H7 (cell line): ENCODE results near the gene IL11. TPM values are rescaled to one million over a fixed set of nuclear protein-coding genes. Genes with fewer than 3 reads are reported as not detected.
A peak's percentile ranks its signal among the peaks of the same experiment; 100 is the strongest.

Experiments used
- DNase-seq: peaks from one replicate; pipeline ENCODE4 v3.0.0; 2012
- H3K27me3 ChIP-seq: 2 replicates; pipeline ENCODE4 v1.6.0; 2011; ENCODE audit warnings: mild to moderate bottlenecking, low read length; ENCODE audit not compliant: control insufficient read depth, insufficient read depth
- H3K36me3 ChIP-seq: replicated peaks from 2 replicates; pipeline ENCODE4 v1.5.1; 2011; ENCODE audit warnings: low read length; ENCODE audit not compliant: control insufficient read depth, insufficient read depth
- H3K4me3 ChIP-seq: 2 replicates; pipeline ENCODE4 v1.5.1; 2011; ENCODE audit warnings: low read depth, mild to moderate bottlenecking, control low read depth, low read length, moderate library complexity; ENCODE audit not compliant: insufficient read depth
- total RNA-seq: library from RNA; depleted of rRNA; stranded (reverse); fragments of >200 nt; shearing (Covaris generic); gene quantifications from 2 replicates; pipeline ENCODE4 v1.2.3, GENCODE V29; 2014

Gene IL11
- total RNA-seq, 1 experiment from 2014 or later: 0.59 TPM

- H3K4me3 ChIP-seq: no peak overlapping the region
- peak; percentile 43 for DNase-seq
- H3K36me3 ChIP-seq: peaks cover 35% of the 10 kb centered on the region
Measured at GRCh38 chr19:55400281-55401087, 30.2 kb upstream of the IL11 start.

GRCh38 chr19:55398200-55398925 is 28.1 kb upstream of the IL11 start:
- no peak for DNase-seq
- H3K27me3 ChIP-seq: no peaks in the 10 kb centered on the region
- H3K4me3 ChIP-seq: no peak overlapping the region
- H3K36me3 ChIP-seq: peaks cover 22% of the 10 kb centered on the region

More at GRCh38 chr19:55400281-55401087, 30.2 kb upstream of the IL11 start:
- no peaks in the 10 kb centered on the region for H3K27me3 ChIP-seq

DNA sequence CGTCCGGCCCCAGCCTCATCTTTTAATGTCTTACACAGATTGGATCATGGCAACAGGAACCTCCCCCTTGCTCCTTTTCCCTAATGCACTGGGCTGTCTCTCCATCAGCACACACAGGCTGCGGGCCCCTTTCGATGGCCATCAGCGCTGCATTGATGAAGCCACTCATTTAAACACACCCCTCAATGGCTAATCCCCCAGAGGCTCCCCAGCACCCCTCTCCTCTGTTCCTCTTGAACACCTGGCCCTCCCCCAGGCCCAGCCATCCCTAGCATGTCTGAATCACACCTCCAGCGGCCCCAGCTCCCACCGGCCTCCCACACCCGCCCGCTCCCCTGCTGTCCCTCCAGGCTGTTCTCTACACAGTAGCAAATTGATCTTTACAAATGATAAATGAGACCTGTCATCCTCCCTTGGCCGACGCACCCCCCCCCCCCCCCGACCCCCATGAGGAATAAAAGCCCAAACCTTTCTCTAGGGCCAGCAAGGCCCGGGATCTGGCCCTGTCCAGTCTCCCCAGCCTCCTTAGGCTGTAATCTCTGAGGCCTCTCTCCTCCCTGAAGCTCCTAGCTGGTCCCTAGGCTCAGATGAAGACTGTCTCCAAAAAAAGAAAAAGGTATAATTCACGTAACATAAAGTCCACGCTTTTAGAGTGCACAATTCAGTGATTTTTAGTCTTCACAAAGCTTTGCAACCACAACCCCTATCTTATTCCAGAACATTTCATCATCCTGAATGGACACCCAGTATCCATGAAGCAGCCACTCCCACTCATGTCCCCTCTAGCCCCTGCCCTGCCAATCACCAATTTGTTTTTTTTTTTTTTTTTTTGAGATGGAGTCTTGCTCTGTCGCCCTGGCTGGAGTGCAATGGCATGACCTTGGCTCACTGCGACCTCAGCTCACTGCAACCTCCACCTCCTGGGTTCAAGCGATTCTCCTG is 22.8 kb upstream of the IL11 start:
- no peak overlapping the region for H3K4me3 ChIP-seq
- peak; percentile 83 for DNase-seq
- H3K27me3 ChIP-seq: no peaks in the 10 kb centered on the region
- peaks cover 12% of the 10 kb centered on the region for H3K36me3 ChIP-seq

GRCh38 chr19:55391702-55392615 is 21.7 kb upstream of the IL11 start:
- H3K27me3 ChIP-seq: no peaks in the 10 kb centered on the region
- peak; percentile 53 for DNase-seq
- H3K4me3 ChIP-seq: no peak overlapping the region
- H3K36me3 ChIP-seq: peaks cover 24% of the 10 kb centered on the region

GRCh38 chr19:55391191-55391670 is 21.0 kb upstream of the IL11 start:
- DNase-seq: peak; percentile 36
- Histone ChIP-seq H3K27me3 (no peaks in the 10 kb centered on the region), H3K4me3 (no peak overlapping the region), H3K36me3 (peaks cover 28% of the 10 kb centered on the region)

- H3K27me3 ChIP-seq: no peaks in the 10 kb centered on the region
- H3K4me3 ChIP-seq: no peak overlapping the region
- peak; percentile 65 for DNase-seq
- H3K36me3 ChIP-seq: peaks cover 28% of the 10 kb centered on the region
Measured at GRCh38 chr19:55390461-55390880, 20.2 kb upstream of the IL11 start.

- H3K36me3 ChIP-seq: peaks cover 28% of the 10 kb centered on the region
- no peak overlapping the region for H3K4me3 ChIP-seq
- DNase-seq: peak; percentile 36
- no peaks in the 10 kb centered on the region; the same call in 1 of the 2 replicates for H3K27me3 ChIP-seq
Measured at GRCh38 chr19:55389386-55390317, 19.4 kb upstream of the IL11 start.

GRCh38 chr19:55387736-55388497 is 17.7 kb upstream of the IL11 start:
- H3K4me3 ChIP-seq: no peak overlapping the region
- peak; percentile 38 for DNase-seq
- peaks cover 7% of the 10 kb centered on the region; the same call in 1 of the 2 replicates for H3K27me3 ChIP-seq
- H3K36me3 ChIP-seq: peaks cover 28% of the 10 kb centered on the region

- peak; percentile 33 for DNase-seq
- Histone ChIP-seq H3K4me3 (peak overlapping the region; percentile 94), H3K27me3 (peaks cover 13% of the 10 kb centered on the region; the same call in 1 of the 2 replicates), H3K36me3 (peaks cover 28% of the 10 kb centered on the region)
Measured at GRCh38 chr19:55386493-55386971, 16.3 kb upstream of the IL11 start.

DNA sequence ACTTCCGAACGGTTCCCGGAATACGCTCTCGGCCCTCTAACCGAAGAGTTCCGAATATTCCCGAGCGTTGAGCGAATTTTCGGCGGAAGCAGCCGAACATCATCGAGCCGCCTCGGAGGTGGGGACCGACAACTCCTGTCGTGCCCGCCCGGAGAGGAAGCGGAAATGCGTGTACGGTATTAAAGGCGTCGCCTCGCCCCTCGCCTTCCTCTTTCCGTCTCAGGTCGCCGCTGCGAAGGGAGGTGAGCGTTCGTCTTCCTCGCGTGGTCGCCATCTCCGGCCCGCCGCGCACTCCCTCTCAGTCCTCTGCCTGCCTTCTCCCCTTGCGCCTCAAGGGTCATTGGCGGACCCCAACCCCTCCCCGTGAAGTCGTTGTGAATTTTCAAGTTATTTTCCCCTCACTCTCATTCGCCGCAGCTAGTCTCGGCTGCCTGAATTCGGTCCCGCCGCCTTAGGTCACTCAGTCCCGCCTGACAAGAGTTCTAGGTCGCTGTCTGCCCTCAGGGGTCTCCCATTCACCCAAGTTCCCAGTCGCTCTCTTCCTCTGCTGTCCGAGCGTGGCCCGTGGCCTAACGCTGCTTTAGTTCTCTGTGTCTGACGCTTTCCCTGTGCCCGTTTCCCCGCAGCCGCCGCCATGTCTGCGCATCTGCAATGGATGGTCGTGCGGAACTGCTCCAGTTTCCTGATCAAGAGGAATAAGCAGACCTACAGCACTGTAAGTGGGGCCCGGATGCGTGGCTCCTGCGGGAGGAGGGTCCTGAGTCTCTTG is 15.6 kb upstream of the IL11 start, which contains the start of gene RPL28:
Gene RPL28, plus strand, starts transcription at position 209 of the 769 bp plus-strand sequence. Its CDS starts 426 bp downstream, at position 635.
- peak; percentile 96 for DNase-seq
- H3K4me3 ChIP-seq: peak within 1 kb of the TSS; percentile 94
- H3K27me3 ChIP-seq: peaks cover 13% of the 10 kb centered on the region; the same call in 1 of the 2 replicates
- peaks cover 28% of the 10 kb centered on the region for H3K36me3 ChIP-seq
